ENCODE measurements around the gene RAPGEF5.

RAPGEF5 gene

GRCh38 chr7:22121702-22122474, 235.1 kb downstream of the RAPGEF5 start:
- peak; percentile 45 for DNase-seq
- TF ChIP-seq, protein P1, sequence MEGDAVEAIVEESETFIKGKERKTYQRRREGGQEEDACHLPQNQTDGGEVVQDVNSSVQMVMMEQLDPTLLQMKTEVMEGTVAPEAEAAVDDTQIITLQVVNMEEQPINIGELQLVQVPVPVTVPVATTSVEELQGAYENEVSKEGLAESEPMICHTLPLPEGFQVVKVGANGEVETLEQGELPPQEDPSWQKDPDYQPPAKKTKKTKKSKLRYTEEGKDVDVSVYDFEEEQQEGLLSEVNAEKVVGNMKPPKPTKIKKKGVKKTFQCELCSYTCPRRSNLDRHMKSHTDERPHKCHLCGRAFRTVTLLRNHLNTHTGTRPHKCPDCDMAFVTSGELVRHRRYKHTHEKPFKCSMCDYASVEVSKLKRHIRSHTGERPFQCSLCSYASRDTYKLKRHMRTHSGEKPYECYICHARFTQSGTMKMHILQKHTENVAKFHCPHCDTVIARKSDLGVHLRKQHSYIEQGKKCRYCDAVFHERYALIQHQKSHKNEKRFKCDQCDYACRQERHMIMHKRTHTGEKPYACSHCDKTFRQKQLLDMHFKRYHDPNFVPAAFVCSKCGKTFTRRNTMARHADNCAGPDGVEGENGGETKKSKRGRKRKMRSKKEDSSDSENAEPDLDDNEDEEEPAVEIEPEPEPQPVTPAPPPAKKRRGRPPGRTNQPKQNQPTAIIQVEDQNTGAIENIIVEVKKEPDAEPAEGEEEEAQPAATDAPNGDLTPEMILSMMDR (IDR thresholded peaks at IDR 0.05; ENCODE audit: low read depth, low read length, missing control alignments): no peak
- Histone ChIP-seq H3K27me3 (replicated peaks) (no peaks in the 10 kb centered on the region), H3K4me3 (ENCODE audit: low read depth, low read length) (no peak overlapping the region), H3K36me3 (replicated peaks) (no peaks in the 10 kb centered on the region), H3K27ac (no peak overlapping the region)
- in situ Hi-C loops (cut with HindIII; ENCODE audit: low pct_ligation_motif_present, low sequenced_read_pairs): no loop called here

GRCh38 chr7:22120391-22121053, 236.4 kb downstream of the RAPGEF5 start:
- TF ChIP-seq, protein P1 (IDR thresholded peaks at IDR 0.05; ENCODE audit: low read depth, low read length, missing control alignments): no peak
- no peak overlapping the region for H3K27ac ChIP-seq
- DNase-seq: peak; percentile 16
- in situ Hi-C loops (cut with HindIII; ENCODE audit: low pct_ligation_motif_present, low sequenced_read_pairs): no loop called here
- no peaks in the 10 kb centered on the region for H3K36me3 ChIP-seq (replicated peaks)
- no peak overlapping the region for H3K4me3 ChIP-seq (ENCODE audit: low read depth, low read length)
- no peaks in the 10 kb centered on the region for H3K27me3 ChIP-seq (replicated peaks)

DNA sequence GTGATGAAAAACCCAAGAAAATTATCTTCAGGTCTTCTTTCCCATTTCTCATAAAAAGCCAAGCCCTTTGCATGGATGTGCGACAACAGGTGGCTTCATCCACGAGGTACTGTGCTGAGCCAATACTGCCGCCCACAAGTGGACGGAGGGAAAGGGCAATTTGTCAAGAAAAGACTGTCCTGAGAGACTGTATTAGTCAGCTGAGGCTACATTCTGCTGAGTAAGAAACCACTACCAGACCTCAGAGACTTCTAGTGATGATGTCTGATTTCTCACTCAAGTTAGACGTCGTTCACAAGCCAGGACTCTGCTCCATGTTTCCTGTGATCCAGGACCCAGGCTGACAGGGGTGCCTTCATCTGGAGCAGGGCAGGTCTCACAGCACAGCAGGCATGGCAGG, 239.7 kb downstream of the RAPGEF5 start:
- Histone ChIP-seq H3K4me3 (ENCODE audit: low read depth, low read length) (no peak overlapping the region), H3K27me3 (replicated peaks) (no peaks in the 10 kb centered on the region), H3K27ac (no peak overlapping the region), H3K36me3 (replicated peaks) (no peaks in the 10 kb centered on the region)
- no peak for DNase-seq
- in situ Hi-C loops (cut with HindIII; ENCODE audit: low pct_ligation_motif_present, low sequenced_read_pairs): no loop called here
- TF ChIP-seq, protein P1 (IDR thresholded peaks at IDR 0.05; ENCODE audit: low read depth, low read length, missing control alignments): no peak

DNA sequence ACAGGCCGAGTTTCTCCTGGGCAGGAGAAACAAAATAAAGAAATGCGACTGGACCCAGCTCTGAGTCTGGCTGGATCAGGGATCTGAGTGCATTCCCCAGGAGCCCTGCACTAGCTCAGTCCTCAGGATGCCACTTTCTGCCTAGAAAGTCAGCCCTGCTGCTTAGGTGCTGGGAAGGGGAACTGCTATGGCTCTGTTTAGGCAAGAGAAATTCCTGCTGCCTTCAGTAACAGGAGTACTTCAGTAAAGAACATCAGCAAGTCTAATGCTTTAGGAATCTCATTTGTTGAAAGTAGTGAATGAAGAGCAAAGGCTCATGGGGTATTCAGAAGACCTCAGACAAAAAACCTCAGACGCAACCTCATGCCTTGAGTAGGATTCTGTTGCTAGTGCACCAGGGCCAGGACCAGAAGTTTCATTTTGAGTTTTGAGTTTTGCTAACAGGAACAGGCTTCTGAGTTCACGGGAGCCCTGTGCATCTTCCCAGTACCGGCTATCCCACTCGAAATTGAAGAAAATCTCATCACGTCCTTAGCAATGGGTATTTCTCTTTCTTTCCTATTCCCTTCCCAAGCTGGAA, 240.4 kb downstream of the RAPGEF5 start:
- Histone ChIP-seq H3K27me3 (replicated peaks) (no peaks in the 10 kb centered on the region), H3K36me3 (replicated peaks) (no peaks in the 10 kb centered on the region), H3K4me3 (ENCODE audit: low read depth, low read length) (no peak overlapping the region), H3K27ac (no peak overlapping the region)
- in situ Hi-C loops (cut with HindIII; ENCODE audit: low pct_ligation_motif_present, low sequenced_read_pairs): no loop called here
- TF ChIP-seq, protein P1 (IDR thresholded peaks at IDR 0.05; ENCODE audit: low read depth, low read length, missing control alignments): no peak
- no peak for DNase-seq

GRCh38 chr7:22115689-22116088, 241.3 kb downstream of the RAPGEF5 start:
- DNase-seq: no peak
- Histone ChIP-seq H3K36me3 (replicated peaks) (no peaks in the 10 kb centered on the region), H3K27ac (no peak overlapping the region), H3K27me3 (replicated peaks) (no peaks in the 10 kb centered on the region), H3K4me3 (ENCODE audit: low read depth, low read length) (no peak overlapping the region)
- TF ChIP-seq, protein P1 (IDR thresholded peaks at IDR 0.05; ENCODE audit: low read depth, low read length, missing control alignments): no peak
- in situ Hi-C loops (cut with HindIII; ENCODE audit: low pct_ligation_motif_present, low sequenced_read_pairs): no loop called here

Measured in brain microvascular endothelial cell (primary cell).